ELF-1 (cell line): ENCODE results near the gene UGT1A7.
"Not testable (repeated sequence)": the region's sequence is repeated elsewhere in the genome, so short reads cannot be mapped to it uniquely, and the experiment has no call there.

Experiments
- DNase-seq: peaks from one replicate; pipeline ENCODE4 v3.0.0-alpha.2; 2016; ENCODE audit warnings: low read depth, low spot score

The UGT1A7 gene

DNA sequence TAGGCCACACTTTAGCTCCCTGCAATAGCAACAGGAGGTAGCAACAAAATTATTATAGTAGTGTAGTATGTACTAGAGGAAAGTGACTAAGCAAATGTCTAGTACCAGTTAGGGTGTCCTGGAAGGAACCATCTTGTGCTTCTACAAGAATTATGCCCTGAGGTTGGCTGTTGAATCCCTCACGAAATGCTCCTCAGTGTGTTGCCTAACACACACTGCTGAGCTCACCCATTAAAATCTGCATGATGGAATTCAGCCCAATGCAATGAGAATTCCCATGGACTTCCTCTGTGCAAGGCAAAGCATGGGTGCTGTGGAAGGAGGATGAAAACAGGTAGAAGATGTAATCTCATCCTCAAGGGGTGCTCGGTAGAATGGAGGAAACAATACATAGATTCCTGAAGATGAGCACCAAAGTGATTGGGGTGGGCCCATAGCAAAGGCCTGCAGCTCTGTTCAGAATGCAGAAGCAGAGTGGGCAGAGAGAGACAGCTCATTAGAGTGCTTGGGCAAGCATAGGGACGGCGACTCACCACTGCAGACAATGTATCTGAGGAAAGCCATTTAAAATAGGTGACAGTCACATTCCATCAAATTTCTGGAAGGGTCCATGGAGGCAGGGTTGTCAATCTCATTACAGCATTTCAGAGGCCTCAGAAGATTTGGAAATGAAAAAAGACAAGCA is 1.2 kb upstream of the UGT1A7 start:
- DNase-seq, result no peak

DNA sequence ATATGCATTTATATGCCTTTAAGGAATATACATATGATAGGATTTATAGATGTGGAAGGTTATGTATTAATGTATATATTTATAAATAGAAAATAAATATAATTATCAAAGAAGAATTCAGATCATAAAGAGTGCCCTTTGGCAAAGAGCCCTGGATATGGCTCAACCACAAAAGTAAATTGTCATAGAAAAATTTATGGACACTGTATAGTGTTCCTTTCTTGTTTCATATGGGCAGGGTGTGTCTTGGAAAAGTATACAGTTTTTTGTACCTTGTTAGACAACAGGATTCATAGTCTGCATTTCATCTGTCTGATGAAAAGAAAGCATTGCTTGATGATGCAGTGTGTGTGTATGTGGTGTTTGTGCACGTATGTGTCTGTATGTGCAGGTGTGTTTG is 2.9 kb downstream of the UGT1A7 start:
- no peak for DNase-seq

DNA sequence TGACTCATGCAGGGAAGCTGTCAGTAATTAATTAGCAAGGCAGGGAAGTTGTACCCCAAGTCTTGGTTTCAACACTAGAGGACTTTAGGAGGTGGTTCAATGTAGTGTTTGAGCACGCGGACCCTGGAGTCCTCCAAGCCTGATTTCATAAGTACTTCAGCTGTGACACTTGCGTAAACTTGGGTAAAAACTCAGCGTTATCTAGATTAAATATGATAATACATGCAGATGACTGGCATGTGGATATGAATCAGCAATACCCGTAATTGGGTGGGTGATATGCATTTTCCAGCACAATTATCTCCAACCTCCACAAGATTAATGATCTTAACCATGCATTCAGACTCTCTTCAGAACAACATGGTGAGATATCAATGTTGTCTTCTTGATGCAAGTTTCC is 5.2 kb downstream of the UGT1A7 start:
- DNase-seq, result no peak

DNA sequence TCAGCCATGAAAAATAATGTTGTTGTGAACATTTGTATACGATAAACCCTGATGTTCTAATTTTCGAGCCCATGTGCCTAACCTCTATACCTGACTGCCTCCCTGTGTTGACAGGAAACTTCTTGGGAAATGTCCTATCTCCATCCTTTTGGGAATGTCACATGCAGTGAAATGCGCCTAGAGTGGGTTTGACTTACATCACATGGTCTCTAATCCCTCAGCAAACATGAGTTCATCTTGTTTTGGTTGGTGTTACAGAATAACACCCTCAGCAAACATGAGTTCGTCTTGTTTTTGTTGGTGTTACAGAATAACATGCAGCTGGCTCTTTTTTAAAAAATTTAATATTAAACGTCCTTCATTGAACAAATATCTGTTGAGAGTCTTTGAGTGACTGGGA is 6.6 kb downstream of the UGT1A7 start:
- no peak for DNase-seq

DNA sequence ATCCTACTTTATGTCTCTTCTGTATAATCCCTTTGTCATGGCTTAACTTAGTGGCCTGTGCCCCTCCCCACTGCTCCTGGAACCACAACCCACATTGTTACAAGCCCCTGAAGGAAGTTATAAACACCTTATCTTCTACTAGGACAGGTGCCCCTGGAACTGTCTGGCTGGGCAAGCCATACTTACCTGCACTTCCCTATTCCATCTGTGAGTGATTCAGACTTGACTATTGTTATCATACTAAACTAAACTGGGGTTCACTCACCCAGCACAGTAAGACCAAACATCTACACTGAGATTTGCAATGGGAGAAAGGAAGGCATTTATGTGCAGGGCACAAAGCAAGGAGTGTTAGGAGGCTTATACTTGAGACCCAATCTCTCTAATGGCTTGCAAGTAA is 7.3 kb downstream of the UGT1A7 start:
- no peak for DNase-seq

DNA sequence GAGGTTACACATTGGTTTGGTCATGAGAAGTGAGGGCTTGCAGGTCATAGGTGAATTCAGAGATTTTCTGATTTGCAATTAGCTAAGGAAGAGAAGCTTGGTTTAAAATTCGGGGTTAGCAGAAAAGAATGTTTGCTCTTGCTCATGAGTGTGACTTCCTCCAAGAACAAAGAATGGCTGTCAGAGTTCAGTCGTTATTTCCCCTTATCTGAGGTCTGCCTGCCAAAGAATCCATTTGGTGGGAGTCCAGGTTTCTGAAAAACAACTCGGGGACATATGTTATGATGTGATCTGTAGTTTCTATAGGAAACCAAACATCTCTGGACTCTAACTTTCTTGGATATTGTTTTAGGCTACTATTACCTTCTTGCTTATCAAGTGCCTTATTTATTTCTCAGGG is 7.8 kb downstream of the UGT1A7 start:
- no peak for DNase-seq

DNA sequence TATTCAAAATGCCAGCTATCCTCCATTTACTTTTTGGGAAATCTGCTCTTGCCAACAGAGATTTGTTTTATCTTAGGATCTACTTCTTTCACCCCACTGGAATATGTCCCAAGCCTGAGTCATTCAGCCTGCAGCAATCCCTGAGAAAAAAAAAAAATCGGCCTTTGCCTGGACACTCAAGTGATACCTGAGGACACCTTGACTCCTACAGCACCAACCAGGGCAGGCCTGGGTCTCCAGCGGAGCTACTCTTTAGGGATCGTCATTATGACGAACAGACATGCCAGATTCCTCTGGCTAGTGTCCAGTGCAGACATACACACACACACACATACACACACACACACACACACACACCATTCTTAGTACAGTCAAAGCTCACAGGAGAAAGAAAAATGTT is 8.7 kb downstream of the UGT1A7 start:
- no peak for DNase-seq

DNA sequence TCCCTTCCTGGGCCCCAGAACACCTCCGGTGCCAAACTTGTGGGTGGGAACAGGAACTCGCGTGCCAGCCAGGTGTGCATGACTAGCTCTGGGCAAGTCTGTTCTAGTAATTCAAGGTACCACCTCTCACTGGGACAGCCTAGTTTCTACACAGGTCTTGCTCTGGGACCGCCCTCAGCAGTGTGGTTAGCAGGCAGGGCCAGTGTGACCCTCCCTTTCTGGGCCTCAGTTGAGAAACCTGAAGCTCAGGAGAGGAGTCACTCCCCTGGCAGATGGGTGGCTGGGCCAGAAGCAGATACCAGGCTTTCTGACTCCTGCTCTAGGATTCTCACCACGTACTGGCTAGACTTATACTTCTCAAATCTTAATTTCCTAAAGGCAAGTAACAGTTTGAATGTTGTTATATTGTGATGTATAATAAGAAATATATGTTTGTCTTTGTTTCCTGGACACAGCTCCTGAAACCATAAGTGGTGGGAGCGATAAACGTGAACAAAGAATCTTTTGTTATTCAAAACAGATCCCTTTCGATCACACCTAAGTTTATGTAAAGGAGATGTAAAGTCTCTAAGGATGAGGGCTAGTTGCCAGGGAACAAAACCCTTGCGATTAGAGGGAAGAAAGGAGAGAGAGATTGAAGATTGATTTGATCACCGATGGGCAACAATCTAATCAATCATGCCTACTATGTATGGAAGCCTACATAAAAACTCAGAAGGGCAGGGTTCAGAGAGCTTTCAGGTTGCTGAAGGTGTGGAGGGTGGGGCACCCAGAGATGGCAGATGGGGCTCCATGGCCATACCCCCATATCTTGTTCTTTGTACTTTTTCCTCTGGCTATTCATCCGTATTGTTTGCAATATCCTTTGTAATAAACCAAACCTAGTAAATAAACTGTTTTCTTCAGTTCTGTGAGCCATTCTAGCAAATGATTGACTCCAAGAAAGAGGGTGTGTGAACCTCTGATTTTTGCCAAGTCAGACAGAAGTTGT is 10.0 kb downstream of the UGT1A7 start:
- DNase-seq, result no peak

DNA sequence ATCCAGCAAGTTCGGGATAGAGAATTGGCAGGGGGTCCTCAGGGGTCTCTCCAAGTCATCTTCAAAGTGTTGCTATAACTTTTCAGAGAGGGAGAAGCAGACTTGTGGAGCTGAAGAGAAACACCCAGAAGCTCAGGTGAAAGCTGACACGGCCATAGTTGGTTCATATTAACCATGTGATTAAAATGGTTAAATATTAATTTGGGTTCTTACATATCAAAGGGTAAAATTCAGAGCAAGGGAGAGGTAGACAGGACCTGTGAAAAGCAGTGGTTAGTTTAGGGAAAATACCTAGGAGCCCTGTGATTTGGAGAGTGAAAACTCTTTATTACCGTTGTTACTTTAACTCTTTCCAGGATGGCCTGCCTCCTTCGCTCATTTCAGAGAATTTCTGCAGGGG is 10.9 kb downstream of the UGT1A7 start, which contains the start of gene UGT1A6:
Gene UGT1A6 (plus strand): TSS at position 243 of the 400 bp plus-strand sequence. CDS start 115 bp downstream, at position 358.
- no peak for DNase-seq

DNA sequence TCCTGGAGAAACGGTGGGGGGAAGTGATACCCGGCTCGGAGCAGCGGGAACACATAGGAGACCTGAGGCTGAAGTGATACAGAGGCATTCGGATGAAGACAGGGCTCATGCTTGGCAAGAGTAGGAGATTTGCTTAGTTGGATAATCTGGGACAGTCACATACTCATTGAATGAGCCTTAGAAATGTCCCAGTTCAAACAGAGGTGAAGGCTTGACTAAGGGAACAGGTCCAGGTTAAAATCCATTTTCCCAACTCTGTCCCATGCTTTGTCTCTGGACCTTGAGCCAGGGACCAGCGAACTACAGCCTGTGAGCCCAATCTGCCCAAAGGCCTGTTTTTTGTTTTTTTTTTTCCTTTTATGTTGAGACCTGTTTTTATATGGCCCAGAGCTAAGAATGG is 12.3 kb downstream of the UGT1A7 start:
- DNase-seq, result no peak

DNA sequence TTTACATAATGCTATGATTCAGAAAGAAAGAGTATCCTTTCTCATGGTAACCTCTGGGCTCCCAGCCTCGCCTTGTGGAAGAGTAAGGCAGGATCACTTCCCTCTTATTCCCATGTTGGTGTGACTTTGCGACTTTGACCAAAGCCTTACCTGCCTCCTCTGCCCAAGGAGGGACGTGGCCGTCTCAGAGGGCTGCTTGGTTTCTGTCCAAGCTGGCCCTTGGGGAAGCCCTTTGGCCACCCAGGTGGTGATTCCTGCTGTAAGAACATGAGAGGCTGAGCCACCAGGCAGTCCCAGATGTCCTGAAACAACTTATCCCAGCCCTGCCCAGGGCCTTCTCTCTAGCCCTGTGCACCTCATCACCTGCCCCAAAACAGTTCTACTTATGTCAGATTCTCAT is 17.0 kb downstream of the UGT1A7 start:
- no peak for DNase-seq

DNA sequence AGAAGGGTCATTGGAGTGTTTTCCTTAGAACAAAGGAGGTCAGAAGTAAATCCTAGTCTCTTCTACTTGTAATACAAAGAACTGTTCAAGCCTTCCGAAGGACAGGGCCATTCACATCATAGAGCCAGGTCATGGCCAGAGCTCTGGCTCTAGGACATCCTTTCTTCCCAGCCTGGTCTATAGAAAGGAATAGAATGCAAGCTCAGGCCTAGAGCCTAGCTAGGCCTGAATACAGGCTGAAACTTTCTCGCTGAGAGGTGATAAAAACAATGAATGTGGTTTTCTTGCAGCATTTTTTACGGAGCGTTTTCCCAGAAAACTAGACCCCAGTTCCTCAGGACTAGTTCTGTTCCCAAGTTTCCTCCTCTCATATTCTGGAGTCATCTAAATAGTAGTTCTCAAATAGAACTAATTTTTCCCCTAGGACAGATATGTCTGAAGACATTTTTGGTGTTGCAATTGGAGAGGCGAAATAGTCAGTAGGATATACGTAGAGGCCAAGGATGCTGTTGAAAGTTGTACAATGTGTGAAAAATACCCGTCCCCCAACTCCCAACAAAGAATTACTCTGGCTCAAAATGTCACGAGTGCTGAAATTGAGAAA is 17.8 kb downstream of the UGT1A7 start:
- DNase-seq, result no peak

DNA sequence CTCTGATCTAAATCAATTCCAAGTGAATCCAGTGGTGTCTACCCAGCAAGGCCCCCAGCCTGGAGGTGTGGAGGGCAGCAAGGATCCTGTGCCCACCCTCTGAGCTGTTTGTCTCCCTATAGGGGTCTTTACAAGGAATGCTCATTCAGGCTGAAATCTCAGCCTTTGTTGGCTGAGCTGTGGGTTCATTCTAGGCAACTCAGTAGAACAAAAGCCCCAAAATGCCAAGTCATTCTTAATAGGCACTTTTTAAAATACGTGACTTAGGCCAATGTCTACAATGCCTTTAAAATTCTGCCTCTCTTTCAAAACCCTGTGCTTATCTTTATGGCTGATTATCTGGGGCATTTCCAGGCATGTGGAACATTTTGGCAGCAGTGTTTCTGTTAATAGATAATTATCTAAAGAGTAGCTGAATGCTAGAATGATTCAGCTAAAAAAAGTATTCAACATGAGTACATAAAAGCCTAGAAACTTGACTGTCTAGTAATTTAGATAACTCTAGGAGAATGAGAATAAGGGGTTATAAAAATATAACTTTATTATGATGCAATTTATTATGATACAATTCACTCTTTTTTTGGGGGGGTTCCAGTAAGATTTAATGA is 18.4 kb downstream of the UGT1A7 start:
- DNase-seq, result peak; percentile 31

DNA sequence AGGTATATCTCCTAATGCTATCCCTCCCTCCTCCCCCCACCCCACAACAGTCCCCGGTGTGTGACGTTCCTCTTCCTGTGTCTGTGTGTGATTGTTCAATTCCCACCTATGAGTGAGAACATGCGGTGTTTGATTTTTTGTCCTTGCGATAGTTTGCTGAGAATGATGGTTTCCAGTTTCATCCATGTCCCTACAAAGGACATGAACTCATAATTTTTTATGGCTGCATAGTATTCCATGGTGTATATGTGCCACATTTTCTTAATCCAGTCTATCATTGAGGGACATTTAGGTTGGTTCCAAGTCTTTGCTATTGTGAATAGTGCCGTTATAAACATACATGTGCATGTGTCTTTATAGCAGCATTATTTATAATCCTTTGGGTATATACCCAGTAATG is 19.1 kb downstream of the UGT1A7 start:
- not testable (repeated sequence) for DNase-seq

DNA sequence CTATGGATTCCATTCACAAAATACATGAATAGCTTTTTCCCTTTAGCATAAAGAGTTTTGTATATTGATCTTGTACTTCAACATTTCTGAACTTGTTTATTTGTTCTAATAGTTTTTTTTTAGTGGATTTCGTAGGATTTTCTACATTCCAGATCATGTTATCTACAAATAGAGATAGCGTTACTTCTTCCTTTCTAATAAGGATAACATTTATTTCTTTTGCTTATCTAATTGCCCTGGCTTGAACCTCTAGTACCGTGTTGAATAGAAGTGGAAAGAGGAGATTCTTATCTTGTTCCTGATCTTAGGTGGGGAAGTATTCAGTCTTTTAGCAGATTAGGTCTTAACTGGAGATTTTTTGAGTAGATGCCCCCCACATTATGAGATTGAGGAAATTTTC is 20.5 kb downstream of the UGT1A7 start:
- no peak for DNase-seq

DNA sequence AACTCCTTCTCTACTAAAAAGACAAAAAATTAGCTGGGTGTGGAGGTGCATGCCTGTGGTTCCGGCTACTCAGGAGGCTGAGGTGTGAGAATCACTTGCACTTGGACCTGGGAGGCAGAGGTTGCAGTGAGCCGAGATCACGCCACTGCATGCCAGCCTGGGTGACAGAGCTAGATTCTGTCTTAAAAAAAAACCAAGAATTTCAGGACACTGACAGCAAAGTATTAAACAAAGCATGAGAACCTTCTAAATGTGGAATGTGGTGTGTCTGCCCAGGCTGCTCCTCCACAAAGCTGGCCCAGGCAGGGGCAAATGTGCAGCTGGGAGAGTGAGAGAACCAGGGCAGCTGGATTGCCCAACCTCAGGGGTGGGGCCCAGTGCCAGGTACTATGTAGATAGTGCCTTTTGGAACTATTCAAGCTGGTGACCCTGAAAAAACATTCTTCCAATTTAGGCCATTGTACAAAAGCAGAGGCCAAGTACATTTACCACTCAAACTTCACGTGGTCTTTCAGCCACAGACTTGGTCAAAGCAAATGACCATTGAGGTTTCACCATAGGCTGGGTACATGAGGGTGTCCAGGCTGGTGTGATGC is 24.3 kb downstream of the UGT1A7 start:
- no peak for DNase-seq

DNA sequence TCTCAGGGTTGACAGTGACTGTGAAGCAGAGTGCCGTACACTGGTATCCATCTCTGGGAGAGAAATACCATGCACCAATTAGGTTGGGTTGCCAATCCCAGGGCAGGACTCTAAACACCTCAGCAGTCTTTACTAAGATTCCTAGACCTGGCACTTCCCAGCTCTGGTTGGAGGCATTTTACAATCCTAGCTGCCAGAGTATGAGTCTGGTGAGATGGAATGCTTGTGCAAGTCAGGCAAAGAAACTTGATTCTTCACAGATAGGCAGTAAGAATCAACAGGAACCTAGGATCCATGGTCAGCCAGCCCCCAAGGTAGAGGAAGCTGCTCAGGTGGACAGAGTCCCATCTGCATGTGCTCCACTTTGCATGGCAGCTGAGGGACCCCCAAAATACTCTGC is 25.0 kb downstream of the UGT1A7 start:
- DNase-seq, result no peak

DNA sequence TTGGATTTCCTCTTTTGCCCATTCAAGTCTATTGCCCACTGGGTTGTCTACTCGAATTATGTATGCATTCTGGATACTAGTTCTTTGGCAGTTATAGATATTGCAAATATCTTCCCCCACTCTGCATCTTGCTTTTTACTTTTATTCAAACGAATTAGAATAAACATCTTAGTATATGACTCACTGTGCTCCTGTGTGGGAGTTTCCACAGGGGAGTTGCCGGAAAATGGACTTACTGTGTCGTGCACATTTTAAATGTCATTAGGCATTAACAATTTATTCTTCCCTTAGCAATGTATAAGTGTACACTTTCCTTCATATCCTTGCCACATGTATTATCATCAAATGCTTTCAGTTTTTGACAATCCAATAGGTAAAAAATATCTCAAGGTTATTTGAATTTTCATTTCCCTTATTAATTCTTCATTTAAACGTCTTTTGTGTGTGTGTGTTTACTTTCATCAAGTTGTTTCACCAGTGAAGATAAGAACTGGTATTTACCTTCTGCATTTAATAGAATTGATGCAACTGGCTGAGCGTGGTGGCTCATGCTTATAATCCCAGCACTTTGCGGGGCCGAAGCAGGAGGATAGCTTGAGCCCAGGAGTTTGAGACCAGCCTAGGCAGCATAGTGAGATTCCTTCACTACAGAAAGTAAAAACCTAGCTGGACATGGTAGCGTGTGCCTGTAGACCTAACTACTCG is 26.4 kb downstream of the UGT1A7 start:
- no peak for DNase-seq

DNA sequence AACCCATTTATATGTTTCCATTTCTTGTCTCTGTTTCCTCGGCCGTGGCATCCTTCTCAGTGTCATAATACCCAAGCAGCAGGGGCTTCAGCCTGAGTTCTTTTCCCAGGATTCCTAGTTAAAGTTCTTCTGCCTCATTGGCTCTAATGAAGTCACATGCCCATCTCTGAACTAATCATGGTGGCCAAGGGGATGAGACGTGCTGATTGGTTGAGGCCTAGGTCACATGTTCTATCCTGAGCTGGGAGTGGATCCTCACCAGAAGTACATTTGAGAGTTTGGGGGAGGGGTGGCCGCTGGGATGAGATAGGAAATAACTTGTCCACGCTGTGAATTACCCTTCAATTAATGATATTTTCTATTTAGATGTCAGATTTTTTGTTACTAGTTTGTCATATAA is 27.2 kb downstream of the UGT1A7 start:
- no peak for DNase-seq

DNA sequence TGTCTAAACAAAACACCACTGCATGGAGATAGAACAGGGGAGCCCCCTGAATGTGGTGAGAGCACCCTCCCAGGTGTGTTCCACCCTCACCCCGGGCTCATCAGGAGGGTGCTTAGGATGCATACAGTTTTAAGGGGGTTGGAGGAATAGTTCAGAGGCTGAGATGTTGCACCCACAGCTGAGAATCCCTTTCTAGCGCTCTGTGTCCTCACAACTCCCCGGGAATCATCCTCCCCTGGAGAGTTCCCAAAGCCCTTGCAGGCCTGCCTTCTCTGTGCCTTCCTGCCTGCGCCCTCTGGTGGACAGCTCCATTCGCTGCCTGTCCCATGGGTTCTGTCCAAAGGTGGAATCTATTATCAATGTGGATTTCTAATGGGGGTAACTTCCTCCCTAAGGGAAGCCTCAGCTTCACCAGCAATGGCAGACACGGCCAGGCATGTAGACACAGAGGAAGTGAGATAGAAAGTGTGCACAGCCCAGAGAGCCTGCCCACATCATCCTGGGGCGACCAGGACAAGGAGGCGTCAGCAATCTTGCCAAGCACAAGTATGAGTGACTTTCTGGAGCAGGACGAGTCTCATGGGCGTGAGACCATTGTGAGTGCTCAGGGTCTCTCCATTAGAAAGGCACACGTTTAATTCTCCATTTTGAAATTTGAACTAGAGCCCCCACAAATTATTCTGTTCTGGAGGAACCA is 29.8 kb downstream of the UGT1A7 start:
- DNase-seq, result peak; percentile 75
